GM18499 (cell line): ENCODE results near the gene LEPROT.
A peak's percentile ranks its signal among the peaks of the same experiment; 100 is the strongest.
"Not testable (repeated sequence)": the region's sequence is repeated elsewhere in the genome, so short reads cannot be mapped to it uniquely, and the experiment has no call there.

Source experiments
- ATAC-seq: cut with Tn5 transposase; IDR thresholded peaks from one replicate; pipeline ENCODE4 v1.9.1; 2021; ENCODE audit warnings: moderate number of reproducible peaks; ENCODE audit not compliant: insufficient read depth, unreplicated experiment

Gene LEPROT

GRCh38 chr1:65434255-65434654 lies 13.8 kb downstream of the LEPROT start:
- ATAC-seq = no peak

GRCh38 chr1:65434760-65435159 lies 14.3 kb downstream of the LEPROT start:
- ATAC-seq = no peak

GRCh38 chr1:65435987-65436386 lies 15.5 kb downstream of the LEPROT start:
- ATAC-seq = no peak

GRCh38 chr1:65437616-65438015 lies 17.1 kb downstream of the LEPROT start:
- no peak for ATAC-seq

- no peak for ATAC-seq
These were observed 19.9 kb downstream of the LEPROT start for GRCh38 chr1:65440322-65440900.

GRCh38 chr1:65440915-65441314 lies 20.4 kb downstream of the LEPROT start:
- no peak for ATAC-seq

GRCh38 chr1:65441464-65441863 lies 21.0 kb downstream of the LEPROT start:
- no peak for ATAC-seq

GRCh38 chr1:65442442-65442841 lies 22.0 kb downstream of the LEPROT start:
- no peak for ATAC-seq

GRCh38 chr1:65443647-65444046 lies 23.2 kb downstream of the LEPROT start:
- no peak for ATAC-seq

GRCh38 chr1:65444128-65444640 lies 23.7 kb downstream of the LEPROT start:
- ATAC-seq = no peak

GRCh38 chr1:65445837-65446236 lies 25.4 kb downstream of the LEPROT start:
- no peak for ATAC-seq

GRCh38 chr1:65449214-65449823 lies 28.9 kb downstream of the LEPROT start:
- ATAC-seq = no peak

GRCh38 chr1:65455678-65456077 lies 35.2 kb downstream of the LEPROT start:
- not testable (repeated sequence) for ATAC-seq

GRCh38 chr1:65456481-65456880 lies 36.0 kb downstream of the LEPROT start:
- no peak for ATAC-seq

- ATAC-seq = no peak
These were observed 37.4 kb downstream of the LEPROT start for GRCh38 chr1:65457868-65458267.

GRCh38 chr1:65458730-65459396 lies 38.4 kb downstream of the LEPROT start:
- no peak for ATAC-seq

- peak; percentile 85 for ATAC-seq
These were observed 38.9 kb downstream of the LEPROT start for GRCh38 chr1:65459397-65459768.

GRCh38 chr1:65465837-65466236 lies 45.4 kb downstream of the LEPROT start:
- not testable (repeated sequence) for ATAC-seq

GRCh38 chr1:65467536-65467935 lies 47.1 kb downstream of the LEPROT start:
- no peak for ATAC-seq

- ATAC-seq = no peak
These were observed 48.8 kb downstream of the LEPROT start for GRCh38 chr1:65469126-65469888.

- no peak for ATAC-seq
These were observed 49.4 kb downstream of the LEPROT start for GRCh38 chr1:65469889-65470340.
